Limb (tissue), 2 donors: ENCODE measurements around the gene MSLN.
"Not testable (repeated sequence)": the region's sequence is repeated elsewhere in the genome, so short reads cannot be mapped to it uniquely, and the experiment has no call there.

Source experiments
- DNase-seq, 2 donors: peaks; one replicate each; pipeline ENCODE4 v3.0.0-alpha.2; 2016; ENCODE audit errors: extremely low spot score in 2 of 2

The MSLN gene

DNA sequence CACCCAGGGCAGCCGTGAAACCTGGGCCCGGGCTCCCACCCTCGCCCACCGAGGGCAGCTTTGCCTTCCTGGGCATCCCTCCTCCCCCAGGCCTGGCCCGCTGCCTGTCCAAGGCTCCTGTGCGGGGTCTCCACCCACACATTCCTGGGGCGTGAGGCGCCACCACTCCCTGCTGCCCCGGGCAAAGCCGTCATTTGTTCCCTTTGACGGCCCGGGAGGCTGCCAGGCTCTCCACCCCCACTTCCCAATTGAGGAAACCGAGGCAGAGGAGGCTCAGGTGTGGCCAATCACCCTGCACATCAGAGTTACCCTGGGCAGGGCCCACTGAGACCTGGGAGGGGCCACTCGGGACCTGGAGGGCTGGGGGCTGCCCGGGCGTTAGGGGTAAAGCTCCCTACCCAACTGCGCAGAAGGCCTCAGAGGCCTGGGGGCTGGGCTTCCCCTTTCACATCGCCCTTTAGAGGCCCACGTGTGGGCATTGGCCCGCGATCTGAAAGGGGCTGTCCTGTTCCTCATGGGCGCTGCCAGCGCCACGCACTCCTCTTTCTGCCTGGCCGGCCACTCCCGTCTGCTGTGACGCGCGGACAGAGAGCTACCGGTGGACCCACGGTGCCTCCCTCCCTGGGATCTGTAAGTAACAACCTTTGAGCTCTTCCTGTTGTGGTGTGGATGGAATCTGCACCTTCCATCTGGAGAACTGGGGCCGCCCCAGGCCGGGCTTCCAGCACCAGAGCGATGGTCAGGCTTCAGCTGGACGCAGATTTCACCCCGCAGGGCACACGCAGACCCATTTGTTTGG, at the start of gene MSLN:
MSLN (plus strand) TSS at position 190 of the 799 bp plus-strand sequence. CDS start 1,947 bp downstream, outside the sequence.
- DNase-seq = no peak

- DNase-seq = no peak
Measured at GRCh38 chr16:711084-711483, 49.5 kb upstream of the MSLN start.

DNA sequence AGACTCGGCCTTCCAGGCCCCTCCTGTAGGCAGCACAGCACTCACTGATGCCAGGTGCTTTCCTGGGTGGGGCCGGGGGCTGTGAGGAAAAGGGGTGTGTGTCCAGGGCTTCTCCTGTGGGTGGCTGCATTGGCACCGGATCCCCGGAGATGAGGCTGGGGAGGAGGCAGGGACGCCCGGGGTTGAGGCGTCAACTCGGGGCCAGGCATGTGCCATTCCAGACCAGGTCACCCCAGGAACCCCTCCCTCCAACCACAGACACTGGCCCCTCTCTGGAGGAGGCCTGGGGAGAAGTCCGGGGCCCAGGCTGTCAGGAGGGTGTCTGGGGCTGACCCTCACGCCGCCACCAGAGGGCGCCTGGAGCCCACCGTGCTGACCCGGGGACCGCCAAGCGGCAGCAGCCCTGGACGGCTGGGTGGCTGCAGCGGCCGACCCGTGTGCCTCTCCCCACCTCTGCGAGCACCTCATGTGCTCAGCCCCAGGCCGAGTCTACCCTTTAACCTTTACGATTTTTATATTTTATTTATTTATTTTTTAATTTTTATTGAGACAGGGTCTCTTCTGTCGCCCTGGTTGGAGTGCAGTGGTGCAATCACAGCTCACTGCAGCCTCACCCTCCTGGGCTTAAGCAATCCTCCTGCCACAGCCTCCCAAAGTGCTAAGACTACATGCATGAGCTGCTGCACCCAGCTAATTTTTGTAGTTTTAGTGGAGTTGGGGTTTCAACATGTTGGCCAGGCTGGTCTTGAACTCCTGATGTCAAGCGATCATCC, 48.8 kb upstream of the MSLN start:
- DNase-seq = peak; percentile 50 to 85

GRCh38 chr16:712740-713250, 47.7 kb upstream of the MSLN start:
- not testable (repeated sequence) for DNase-seq

GRCh38 chr16:714079-714478, 46.5 kb upstream of the MSLN start:
- no peak for DNase-seq

GRCh38 chr16:714558-715476, 45.7 kb upstream of the MSLN start, which contains the start of gene METRN:
METRN (plus strand) TSS chr16:715118; CDS start chr16:715290, 172 bp downstream.
- DNase-seq = peak; percentile 91 to 94

- no peak for DNase-seq
Measured at GRCh38 chr16:715477-716199, 44.9 kb upstream of the MSLN start.

- DNase-seq = peak in 1 of 2 donors; percentile 71
Measured at GRCh38 chr16:716200-716568, 44.4 kb upstream of the MSLN start.

- no peak for DNase-seq
Measured at GRCh38 chr16:716768-717325, 43.7 kb upstream of the MSLN start.

DNA sequence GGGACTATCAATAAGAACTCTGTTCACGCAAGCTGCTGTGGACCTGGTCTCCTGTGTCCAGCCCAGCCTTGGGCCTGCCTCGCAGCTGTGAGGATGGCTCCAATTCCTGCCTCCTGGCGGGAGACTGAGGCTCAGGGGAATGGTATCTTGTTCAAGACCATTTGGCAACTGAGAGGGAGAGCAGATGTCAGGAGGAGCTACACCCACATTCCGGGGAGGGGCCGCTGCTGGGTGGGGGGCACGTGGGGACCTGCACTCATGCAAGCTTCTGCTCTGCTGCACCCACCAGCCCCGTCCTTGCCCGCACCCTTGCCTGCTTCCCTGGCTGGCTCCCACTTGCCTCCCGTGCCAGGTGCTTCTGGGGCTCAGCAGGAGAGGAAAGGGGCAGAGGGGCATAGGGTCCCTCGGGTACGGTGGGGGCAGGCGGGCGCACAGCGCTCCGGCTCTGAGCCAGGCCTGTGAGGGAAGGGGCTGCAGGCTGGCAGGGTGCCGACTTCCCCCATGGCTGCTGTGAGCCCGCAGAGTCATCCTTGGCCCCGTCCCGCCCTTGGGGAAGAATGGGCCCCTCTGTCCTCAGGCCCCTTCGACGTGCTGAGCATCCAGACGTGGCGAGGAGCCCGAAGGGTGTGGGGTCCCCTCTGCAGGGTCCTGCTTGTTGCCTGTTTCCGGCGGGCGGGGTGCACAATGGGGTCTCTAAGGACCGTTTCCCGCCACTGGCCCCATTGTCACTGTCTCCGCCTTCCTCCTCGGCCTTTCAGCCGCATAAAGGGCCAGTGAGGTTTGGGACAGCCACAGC, 42.9 kb upstream of the MSLN start:
- DNase-seq = peak in 1 of 2 donors; percentile 68

DNA sequence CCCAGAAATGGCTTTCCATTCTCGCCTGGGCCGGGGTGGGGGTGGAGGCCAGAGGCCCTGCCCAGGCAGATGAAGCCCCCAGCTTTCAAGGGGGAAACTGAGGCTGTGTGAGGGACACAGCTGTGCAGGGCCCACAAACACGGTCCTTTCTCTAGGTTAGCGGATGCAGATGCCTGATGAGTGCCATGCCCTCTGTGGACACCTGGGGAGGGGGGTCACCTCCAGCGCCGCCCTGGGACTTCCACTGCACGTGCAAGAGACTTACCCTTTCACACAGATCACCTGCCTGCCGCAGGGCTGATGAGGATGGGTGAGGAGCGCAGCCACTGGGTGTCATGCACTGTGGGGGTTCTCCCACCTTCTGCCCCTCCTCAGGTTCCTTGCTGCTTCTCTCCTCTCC, 42.1 kb upstream of the MSLN start:
- DNase-seq = no peak

GRCh38 chr16:718922-719321, 41.6 kb upstream of the MSLN start:
- DNase-seq = no peak

- no peak for DNase-seq
Measured at GRCh38 chr16:719815-720446, 40.6 kb upstream of the MSLN start.

GRCh38 chr16:720447-720989, 40.0 kb upstream of the MSLN start:
- peak in 1 of 2 donors; percentile 81 for DNase-seq

GRCh38 chr16:720990-721764, 39.4 kb upstream of the MSLN start, which contains the start of gene ANTKMT:
ANTKMT (plus strand) TSS chr16:721146; CDS start chr16:721275, 129 bp downstream.
- peak; percentile 64 to 89 for DNase-seq

DNA sequence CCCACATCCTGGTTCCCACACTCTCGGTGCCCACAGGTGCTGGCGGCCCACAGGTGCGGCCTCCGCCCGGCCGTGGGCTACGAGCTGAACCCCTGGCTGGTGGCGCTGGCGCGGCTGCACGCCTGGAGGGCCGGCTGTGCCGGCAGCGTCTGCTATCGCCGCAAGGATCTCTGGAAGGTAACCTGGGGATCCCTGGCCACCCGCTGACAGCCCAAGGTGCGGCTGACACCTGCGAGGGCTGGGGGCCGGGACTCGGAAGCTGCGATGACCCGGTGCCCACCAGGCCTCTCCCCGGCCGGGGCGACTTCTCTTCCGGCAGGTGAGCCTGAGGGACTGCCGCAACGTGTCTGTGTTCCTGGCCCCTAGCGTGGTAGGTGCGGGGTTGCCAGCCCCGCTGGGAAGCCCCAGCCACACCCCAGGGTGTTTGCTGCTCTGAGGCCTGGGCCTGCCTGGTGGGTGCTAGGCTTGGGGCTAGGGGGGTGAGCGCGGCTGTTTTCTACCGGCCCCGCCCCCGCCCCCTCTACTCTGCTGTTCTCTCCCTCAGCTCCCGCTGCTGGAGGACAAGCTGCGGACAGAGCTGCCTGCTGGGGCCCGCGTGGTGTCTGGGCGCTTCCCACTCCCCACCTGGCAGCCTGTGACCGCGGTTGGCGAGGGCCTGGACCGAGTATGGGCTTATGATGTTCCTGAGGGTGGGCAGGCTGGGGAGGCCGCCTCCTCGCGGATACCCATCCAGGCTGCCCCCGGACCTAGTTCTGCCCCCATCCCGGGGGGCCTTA, 38.6 kb upstream of the MSLN start:
- no peak for DNase-seq
